Endothelial cell of hepatic sinusoid (primary cell): ENCODE measurements around the gene PITRM1.

Experiments used
- in situ Hi-C: cut with HindIII; loops from 2 replicates; pipeline ENCODE4 v1.10.0; 2017; ENCODE audit warnings: low sequenced_read_pairs

The PITRM1 gene

DNA sequence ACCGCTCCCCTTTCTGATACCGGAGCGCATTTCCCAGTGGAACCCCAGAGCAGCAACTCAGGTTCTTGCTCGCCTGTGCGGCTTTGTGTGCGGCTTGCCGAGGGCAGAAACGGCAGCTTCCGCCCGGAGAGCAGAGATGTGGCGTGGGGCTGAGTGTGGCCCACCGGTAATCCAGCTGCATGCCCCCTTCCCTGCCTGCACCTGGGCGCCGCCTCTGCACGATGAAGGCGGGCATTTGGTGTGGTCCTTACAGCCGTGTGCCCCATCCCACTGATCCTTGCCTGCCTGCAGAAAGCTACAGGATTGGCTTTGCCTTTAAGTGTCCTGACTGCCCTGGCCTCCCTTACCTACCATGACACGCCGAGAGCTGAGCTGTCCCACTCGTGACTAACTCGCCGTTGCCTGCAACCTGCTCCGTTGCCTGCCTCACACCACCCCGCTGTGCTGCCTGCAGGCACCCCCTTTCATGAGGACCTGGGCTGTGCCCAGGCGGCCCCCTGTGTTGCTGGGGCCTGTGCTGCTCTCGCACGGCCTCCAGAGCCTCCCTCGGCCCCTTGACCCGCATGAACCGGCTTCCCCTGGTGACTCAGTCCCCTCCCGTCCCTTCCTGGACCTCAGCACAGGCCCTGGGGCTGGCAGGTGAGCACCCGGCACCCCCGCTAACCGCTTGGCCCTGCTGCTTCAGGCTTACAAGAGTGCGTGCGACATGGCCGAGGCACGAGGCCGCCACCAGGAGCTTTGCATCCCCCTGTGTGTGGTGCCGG, 48.0 kb downstream of the PITRM1 start:
- in situ Hi-C loops, result loop anchor here (5.0 kb wide), 1 partner anchor 52 kb away; no protein-coding TSS in a partner anchor

DNA sequence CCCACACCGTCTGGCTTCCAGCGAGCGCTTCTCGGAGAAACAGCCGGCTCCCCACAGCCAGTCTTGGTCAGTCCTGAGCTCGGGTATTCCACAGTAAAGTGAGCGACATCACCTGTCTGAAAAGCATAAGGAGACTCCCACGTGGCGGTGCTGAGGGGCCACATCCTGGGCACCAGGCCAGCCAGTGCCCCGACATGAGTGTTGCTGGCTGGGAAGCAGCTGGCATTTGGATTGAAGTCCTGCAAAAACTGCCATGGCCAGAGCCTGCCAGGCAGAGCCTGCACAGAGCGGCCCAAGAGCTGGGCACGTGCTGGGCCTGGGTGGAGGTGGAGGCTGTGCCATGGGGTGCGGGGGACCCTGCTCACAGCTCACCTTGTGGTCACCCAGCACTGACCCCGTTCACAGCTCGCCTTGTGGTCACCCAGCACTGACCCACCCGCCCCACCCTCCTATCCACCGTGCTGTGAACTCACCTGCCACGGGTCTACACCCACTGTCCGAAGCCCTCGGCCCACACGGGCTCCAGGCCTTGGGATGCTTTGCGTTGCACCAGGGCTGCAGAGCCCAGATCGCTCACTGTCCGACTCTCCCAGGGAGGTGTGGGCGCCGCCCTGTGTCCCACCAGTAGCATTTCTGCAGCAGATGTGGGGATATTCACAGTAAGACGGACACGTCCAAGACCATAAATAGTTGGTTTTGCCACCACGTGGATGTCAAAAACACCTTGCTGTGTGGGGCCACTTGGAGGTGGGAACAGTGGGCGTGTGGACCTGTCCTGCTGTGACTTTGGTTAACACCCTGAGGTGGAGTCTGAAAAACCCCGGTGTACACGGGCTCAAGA, 48.8 kb downstream of the PITRM1 start:
- in situ Hi-C loops, result loop anchor here (5.0 kb wide), 1 partner anchor 51 kb away; no protein-coding TSS in a partner anchor

DNA sequence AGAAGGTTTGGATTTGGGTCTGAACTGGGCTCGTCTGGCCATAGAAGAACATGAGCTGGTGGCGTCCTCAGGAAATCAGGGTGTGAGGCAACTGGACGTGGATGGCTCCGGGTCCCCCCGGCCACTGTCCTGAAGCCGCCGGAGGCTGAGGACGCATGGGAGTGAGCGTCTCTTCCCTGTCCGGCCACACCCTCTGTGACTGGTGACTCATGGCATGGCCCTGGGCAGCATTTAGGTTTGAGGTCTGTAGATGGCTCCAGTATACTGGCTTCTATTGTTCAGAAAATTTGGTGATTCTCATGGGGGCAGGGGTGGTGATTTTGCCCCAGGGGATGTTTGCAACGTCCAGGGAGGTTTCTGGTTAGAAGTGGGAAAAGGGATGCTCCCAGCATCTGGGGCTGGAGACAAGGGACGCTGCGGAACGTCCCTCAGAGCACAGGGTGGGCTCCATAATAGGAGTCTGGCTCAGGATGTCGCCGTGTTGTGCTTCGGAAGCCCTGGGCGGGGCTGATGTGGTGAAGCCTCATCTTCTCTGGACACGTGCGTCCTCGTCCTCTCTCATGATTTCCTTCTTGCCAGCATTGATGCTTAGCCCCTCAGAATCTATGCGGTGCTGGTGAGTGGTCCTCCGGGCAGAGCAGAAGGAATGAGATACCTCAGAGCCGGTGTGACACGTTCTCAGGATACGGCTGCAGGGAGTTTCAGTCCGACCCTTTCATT, 49.9 kb downstream of the PITRM1 start:
- in situ Hi-C loops, result loop anchor here (5.0 kb wide), 1 partner anchor 50 kb away; no protein-coding TSS in a partner anchor

DNA sequence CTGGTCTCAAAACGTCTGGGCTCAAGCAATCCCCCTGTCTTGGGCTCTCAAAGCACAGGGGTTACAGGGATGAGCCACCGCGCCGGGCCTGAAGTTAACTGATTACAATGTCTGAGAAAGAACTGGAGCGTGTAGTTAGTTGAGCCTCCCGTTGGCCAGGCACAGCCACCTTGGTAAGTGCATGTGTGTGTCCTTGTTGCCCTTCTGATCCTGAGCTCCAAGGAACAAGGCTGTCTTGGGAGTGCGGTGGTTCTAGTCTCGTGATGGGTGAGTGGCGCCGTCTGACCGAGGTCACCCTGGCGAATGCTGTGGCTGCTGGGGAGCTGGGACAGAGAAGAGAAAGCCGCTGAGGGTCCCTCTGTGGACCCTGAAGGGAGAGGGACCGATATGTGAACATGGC, 50.5 kb downstream of the PITRM1 start:
- in situ Hi-C loops, result loop anchor here (5.0 kb wide), 1 partner anchor 50 kb away; no protein-coding TSS in a partner anchor

DNA sequence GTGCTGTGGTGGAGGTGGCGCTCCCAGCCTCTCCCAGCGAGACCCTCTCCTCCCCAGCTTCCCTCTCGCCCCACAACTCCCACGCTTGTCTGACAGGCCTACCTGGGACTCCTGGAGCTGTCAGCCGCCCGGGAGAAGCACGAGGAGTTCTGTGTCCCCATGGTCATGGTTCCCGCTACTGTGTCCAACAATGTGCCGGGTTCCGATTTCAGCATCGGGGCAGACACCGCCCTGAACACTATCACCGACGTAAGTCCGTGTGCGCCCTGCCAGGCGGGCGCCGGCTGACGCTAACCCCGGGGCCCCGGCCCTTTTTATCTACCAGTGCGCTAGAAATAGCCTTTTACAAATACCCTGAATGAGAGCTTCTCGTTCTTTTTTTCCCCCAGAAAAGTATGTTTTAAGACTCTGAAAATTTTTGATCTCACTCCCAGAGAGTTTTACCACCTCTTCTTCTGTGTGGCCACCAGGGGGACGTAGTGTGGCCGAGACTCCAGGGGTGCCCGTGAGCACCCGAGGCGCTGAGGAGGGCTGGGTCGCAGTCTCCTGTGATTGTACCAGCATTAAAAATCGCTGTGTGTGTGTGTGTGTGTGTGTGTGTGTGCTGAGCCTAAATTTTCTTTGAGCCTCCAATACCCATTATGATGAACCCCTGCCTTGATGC, 52.7 kb downstream of the PITRM1 start:
- in situ Hi-C loops, result loop anchor here (5.0 kb wide), 1 partner anchor 48 kb away; no protein-coding TSS in a partner anchor

DNA sequence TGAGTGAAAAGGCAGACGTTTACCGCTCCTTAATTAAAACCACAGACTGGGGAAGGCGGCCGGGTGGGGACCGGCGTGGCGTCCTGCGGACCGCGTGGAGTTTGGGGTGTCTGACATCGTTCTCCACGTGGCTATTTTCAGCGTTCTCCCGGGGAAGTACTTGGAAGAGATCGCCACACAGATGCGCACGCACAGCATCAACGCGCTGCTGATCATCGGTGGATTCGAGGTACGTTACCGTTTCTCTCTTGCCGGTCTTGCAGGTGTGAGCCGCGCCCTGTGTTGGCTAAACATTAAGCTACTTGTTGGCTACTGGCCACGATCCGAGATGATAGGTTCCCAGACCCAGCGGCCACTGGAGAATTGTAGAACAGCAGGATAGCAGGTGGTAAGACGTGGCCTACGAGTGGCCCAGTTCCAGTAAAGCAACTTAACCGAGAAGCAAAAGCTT, 53.9 kb downstream of the PITRM1 start:
- in situ Hi-C loops, result no loop called here

DNA sequence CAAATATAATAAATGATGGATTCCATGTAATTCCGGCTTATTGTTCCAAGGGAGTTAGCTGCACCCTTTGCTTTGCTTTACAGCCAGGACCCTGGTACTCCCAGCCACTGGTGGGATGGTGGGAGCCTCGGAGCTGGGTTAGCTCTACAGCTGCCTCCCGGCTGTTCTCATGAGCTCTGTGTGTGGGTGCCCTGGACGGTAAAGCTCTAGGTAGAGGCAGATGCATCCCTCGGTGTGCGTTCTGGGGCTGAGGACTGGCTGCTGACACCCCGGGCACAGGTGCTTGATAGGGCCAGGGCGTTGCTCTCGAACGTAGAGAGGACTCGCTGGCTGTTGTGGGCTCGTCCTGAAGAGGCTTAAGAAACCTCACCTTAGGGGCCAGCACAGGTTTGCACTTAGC, 55.1 kb downstream of the PITRM1 start:
- in situ Hi-C loops, result no loop called here

DNA sequence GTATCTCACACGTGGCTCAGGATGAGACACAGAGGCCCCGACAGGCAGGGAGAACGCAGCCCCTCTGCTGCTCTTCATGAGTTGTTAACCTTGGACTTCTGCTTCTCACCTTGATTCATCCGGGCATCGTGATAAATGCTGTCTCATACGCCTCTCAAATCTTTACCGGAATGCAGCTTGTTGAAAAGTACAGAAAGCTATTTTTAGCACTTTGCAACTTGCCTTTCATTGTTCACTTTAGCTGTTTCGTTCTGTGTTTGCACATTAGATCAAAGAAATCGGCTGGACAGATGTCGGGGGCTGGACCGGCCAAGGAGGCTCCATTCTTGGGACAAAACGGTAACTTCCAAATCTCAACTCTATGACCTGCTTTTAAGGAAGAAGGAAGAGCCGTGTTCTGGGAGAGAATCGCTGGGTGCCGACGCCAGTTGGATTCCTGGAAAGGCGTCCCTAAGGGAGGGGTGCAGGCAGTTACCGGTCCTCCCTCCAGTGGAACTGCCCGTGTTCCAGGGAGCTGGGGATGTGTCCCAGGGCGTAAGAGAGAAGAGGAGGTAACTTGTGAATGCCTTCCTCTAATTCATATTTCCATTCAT, 56.0 kb downstream of the PITRM1 start:
- in situ Hi-C loops, result no loop called here

DNA sequence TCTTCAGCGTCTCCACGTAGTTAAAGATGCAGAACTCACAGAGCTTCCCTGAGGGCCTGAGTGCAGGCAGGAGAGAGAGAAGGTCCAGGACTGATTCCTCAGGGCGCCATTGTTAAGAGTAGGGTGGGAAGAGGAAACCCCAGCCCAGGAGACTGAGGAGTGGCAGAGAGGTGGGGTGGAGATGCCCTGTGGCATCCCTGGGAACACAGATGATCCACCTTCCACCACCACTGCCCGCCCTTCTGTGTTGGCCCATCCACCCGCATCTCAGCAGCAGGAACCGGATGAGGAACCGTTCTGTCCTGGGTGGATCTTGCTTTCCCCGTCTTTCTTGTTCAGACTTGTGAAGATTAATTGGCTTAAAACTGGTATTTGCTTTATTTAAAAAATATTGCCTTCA, 56.9 kb downstream of the PITRM1 start:
- in situ Hi-C loops, result no loop called here

DNA sequence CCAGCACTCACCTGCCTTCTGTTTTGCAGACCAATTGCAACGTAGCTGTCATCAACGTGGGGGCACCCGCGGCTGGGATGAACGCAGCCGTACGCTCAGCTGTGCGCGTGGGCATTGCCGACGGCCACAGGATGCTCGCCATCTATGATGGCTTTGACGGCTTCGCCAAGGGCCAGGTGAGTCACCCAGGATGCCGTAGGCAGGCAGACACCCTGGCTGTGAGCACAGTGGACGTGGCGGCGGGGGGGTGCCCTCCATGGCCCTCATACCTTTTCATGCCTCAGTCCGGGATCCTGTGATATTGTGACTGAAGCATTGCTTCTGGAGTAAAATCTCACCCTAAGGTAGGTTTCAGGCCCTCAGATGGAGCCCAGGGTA, 59.2 kb downstream of the PITRM1 start:
- in situ Hi-C loops, result no loop called here

DNA sequence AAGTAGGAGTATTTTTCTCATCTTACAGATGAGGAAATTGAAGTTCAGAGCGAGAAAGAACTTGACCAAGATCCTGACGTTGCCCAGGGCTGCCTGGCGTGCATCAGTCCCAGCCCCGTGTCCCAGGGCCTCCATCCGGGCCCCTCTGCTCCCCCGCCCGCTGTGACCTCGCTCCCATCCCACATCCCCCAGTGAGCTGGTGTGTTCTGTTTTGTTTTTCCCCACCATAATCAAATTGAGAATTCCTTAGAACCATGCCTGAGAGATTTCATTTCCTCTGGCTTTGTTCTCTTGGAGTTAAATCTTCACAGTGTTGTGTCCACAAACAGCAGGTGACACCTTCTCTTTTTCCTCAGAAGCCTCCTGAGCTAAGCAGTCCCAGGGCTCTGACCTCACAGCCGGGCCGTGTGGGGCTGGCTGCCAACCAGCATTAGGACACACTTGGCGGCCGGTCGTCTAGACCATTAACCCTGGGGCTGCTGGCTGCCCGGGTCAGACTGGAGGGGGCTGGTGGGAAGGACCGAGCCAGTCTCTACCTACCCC, 60.9 kb downstream of the PITRM1 start:
- in situ Hi-C loops, result no loop called here

DNA sequence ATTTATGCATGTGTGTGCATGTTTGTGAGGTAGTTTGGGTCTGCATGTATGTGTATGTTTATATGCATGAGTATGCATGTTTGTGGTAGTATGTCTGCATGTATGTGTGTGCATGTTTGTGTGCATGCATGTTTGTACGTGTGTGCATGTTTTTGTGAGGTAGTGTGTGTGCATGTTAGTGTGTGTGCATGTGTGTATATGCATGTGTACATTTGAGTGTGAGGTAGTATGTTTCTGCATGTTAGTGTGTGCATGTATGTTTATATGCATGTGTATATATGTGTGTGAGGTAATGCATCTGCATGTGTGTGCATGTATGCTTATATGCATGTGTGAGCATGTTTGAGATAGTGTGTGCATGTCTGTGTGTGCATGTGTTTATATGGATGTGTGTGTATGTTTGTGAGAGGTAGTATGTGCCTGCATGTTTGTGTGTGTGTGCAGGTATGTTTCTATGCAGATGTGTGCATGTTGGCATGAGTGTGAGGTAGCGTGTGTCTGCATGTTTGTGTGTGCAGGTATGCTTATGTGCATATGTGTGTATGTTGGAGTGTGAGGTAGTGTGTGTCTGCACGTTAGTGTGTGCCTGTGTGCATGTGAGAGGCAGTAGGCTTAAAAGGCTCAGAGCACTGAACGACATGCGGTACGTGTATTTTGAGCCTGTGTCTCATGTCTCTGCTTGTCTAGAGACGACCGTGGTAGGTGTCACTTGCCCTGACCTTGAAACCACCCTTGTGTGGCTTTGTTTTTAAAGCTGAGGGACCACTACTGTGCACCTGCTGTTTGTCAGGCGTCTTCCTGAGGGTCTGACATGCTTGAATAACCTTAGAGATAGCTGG, 61.6 kb downstream of the PITRM1 start:
- in situ Hi-C loops, result no loop called here

DNA sequence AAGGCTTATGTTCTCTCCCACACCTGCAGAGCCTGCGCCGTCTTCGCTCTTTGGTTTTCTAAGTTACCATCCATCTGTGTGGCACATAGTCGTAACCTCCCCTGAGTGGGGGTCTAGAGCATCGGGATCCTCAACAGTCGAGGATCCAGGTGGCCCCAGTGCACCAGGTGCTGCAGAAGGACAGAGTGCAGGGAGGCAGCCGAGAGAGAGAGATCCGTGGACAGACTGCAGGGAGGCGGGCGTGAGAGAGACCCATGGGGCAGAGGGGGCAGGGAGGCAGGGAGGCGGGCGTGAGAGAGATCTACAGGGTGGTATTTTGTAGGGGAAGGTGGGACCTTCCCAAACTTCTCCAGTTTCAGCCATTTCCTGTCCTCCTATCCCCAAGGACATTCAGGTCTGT, 62.9 kb downstream of the PITRM1 start:
- in situ Hi-C loops, result no loop called here

DNA sequence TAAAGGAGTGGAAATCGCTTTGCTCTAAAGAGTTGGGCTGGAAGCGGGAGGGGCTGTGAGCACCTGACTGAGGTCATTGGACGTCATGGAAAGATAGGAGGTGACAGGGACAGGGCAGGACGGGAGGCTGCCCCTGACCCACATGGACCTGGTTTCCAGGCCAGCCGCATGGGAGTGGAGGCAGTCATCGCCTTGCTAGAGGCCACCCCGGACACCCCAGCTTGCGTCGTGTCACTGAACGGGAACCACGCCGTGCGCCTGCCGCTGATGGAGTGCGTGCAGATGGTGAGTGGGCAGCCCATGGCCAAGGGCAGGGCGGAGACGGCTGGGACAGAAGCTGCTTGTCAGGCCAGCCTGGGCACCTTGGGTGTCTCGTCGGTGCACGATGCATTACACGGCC, 63.4 kb downstream of the PITRM1 start:
- in situ Hi-C loops, result no loop called here

DNA sequence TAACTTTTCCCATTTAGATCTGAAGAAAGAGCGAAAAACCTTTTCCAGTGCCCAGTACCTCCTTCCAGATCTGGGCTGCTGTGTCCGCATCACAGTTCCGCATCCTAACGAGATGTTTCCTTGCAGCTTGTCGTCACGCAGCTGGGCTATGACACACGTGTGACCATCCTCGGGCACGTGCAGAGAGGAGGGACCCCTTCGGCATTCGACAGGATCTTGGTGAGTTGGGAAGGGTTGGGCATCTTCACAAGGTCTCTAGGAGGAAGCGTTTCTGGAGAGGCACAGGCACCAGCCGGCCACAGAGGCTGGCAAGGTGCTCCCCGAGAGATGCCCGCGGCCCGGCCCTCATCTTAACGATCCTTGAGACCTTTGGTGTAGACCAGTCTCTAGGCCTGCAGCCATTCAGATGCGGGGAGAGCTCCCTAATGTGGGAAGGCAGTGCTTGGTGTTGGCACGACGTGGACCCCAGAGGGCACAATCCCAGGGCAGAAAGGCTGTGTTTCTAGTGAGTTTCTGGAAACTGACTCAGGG, 63.9 kb downstream of the PITRM1 start:
- in situ Hi-C loops, result no loop called here

DNA sequence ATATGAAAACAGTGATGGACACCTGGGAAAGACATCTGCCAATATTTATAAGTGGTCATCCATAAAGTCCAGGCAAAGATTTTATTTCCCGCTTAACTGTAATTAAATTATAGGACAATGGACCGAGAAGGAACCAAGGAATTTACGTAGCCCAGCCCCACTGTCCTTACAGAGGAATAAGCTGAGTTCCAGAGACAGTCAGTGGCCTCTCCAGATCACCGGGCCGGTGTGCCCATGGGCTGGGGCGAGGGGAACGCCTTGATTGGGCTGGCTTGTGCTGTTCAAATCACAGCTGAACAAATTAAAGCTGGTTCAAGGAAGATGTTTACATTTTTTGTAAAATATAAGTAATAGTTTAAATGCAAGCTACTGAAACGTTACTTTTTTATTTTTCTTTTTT, 64.5 kb downstream of the PITRM1 start:
- in situ Hi-C loops, result no loop called here

DNA sequence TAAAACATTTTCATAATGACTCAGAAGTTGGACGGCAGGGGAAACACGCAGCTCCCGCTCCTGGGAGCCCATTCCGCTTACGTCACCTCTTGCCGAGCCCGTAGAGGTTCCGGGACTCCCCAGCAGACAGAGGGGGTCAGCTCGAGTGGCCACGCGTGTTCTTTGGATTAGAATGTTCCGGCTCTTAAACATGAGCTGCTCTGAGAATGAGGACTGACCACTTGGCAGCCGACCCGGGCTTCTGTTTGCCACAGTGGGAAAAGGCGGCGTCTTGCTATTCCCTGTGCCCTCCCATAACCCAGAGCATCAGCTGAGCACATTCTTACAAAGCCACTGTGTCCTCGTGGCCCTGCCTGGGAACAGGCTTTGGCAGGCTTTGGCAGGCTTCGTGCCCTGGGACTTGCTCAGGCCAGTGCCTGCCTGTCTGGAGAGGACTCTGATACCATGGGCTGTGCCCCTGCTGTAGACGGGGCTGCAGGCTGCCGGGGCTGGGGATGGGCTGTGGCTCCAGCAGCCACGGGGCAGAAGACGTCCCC, 65.1 kb downstream of the PITRM1 start:
- in situ Hi-C loops, result no loop called here

DNA sequence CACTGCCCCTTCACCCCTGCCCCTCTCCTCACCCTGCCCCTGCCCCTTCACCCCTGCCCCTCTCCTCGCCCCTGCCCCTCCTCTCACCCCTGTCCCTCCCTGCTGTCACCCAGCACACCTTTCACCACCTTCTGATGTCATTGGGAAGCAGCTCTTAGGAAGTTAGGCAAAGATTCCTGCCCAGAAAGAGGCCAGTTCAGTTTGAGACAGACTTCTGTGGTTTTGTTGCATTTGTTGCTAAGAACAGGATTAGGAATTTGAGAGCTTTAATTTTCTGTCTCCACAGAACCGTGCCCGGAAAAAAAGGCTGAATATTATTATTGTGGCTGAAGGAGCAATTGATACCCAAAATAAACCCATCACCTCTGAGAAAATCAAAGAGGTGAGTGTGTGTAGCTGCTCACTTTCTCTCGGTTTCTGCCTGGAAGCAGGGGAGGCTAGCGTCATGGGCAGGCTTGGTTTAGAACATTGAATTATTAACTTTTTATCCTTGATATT, 65.6 kb downstream of the PITRM1 start:
- in situ Hi-C loops, result no loop called here
